GM15510 (cell line): Measurements from ENCODE around the gene SEPTIN12.

Experiments
- POLR2A ChIP-seq: IDR thresholded peaks from 3 replicates; pipeline ENCODE4 v1.6.1; 2011; ENCODE audit warnings: borderline replicate concordance; ENCODE audit not compliant: insufficient read length; ENCODE audit errors: extremely low read depth

SEPTIN12 gene

GRCh38 chr16:4796982-4797804 lies 9.0 kb upstream of the SEPTIN12 start:
- no peak for TF ChIP-seq POLR2A

- TF ChIP-seq POLR2A: no peak
Measured at GRCh38 chr16:4795828-4796572, 7.9 kb upstream of the SEPTIN12 start.

- no peak for TF ChIP-seq POLR2A
Measured at GRCh38 chr16:4795181-4795827, 7.2 kb upstream of the SEPTIN12 start, which contains the start of gene SMIM22. TSS of gene SMIM22 (plus strand) at chr16:4795369. CDS start at chr16:4795735, 366 bp downstream.

- TF ChIP-seq POLR2A: no peak
Measured at GRCh38 chr16:4792951-4793513, 4.9 kb upstream of the SEPTIN12 start.

- TF ChIP-seq POLR2A: no peak
Measured at GRCh38 chr16:4790871-4791270, 2.7 kb upstream of the SEPTIN12 start.

- TF ChIP-seq POLR2A: no peak
Measured at GRCh38 chr16:4790261-4790660, 2.1 kb upstream of the SEPTIN12 start.

- TF ChIP-seq POLR2A: no peak
Measured at GRCh38 chr16:4788910-4789309, 765 bp upstream of the SEPTIN12 start.

GRCh38 chr16:4788489-4788889 lies 344 bp upstream of the SEPTIN12 start:
- TF ChIP-seq POLR2A: no peak

- TF ChIP-seq POLR2A: no peak
Measured at GRCh38 chr16:4787068-4787467, 1.1 kb downstream of the SEPTIN12 start.

GRCh38 chr16:4785758-4786433 lies 2.2 kb downstream of the SEPTIN12 start:
- TF ChIP-seq POLR2A: no peak

GRCh38 chr16:4783951-4784336 lies 4.2 kb downstream of the SEPTIN12 start:
- TF ChIP-seq POLR2A: no peak

- no peak for TF ChIP-seq POLR2A
Measured at GRCh38 chr16:4783251-4783950, 4.7 kb downstream of the SEPTIN12 start.

- no peak for TF ChIP-seq POLR2A
Measured at GRCh38 chr16:4780235-4780634, 7.9 kb downstream of the SEPTIN12 start.

GRCh38 chr16:4778050-4778392 lies 10.1 kb downstream of the SEPTIN12 start:
- TF ChIP-seq POLR2A: no peak
